ENCODE data around the gene HHIPL1.

Gene HHIPL1

GRCh38 chr14:99644723-99645544, at the start of gene HHIPL1:
Gene HHIPL1, plus strand, starts transcription at chr14:99645129. Its CDS starts 79 bp downstream, at chr14:99645208.
- in situ Hi-C loops (cut with MboI; ENCODE audit: low sequenced_read_pairs), result no loop called here

GRCh38 chr14:99595524-99595923, 49.4 kb upstream of the HHIPL1 start:
- in situ Hi-C loops (cut with MboI; ENCODE audit: low sequenced_read_pairs), result no loop called here

- in situ Hi-C loops (cut with MboI; ENCODE audit: low sequenced_read_pairs), result no loop called here
Observed at GRCh38 chr14:99596071-99596627, 48.8 kb upstream of the HHIPL1 start.

GRCh38 chr14:99596772-99597171, 48.2 kb upstream of the HHIPL1 start:
- in situ Hi-C loops (cut with MboI; ENCODE audit: low sequenced_read_pairs), result no loop called here

- in situ Hi-C loops (cut with MboI; ENCODE audit: low sequenced_read_pairs), result no loop called here
Observed at GRCh38 chr14:99597911-99598600, 46.9 kb upstream of the HHIPL1 start.

GRCh38 chr14:99598774-99599173, 46.2 kb upstream of the HHIPL1 start:
- in situ Hi-C loops (cut with MboI; ENCODE audit: low sequenced_read_pairs), result no loop called here

GRCh38 chr14:99599393-99599792, 45.5 kb upstream of the HHIPL1 start:
- in situ Hi-C loops (cut with MboI; ENCODE audit: low sequenced_read_pairs), result no loop called here

GRCh38 chr14:99600232-99600888, 44.6 kb upstream of the HHIPL1 start:
- in situ Hi-C loops (cut with MboI; ENCODE audit: low sequenced_read_pairs), result no loop called here

GRCh38 chr14:99601361-99601831, 43.5 kb upstream of the HHIPL1 start:
- in situ Hi-C loops (cut with MboI; ENCODE audit: low sequenced_read_pairs), result no loop called here

- in situ Hi-C loops (cut with MboI; ENCODE audit: low sequenced_read_pairs), result no loop called here
Observed at GRCh38 chr14:99602054-99602787, 42.7 kb upstream of the HHIPL1 start.

GRCh38 chr14:99602788-99603415, 42.0 kb upstream of the HHIPL1 start:
- in situ Hi-C loops (cut with MboI; ENCODE audit: low sequenced_read_pairs), result no loop called here

- in situ Hi-C loops (cut with MboI; ENCODE audit: low sequenced_read_pairs), result no loop called here
Observed at GRCh38 chr14:99603471-99604277, 41.3 kb upstream of the HHIPL1 start, which contains the start of gene CCDC85C. Gene CCDC85C, minus strand, starts transcription at chr14:99604207. Its CDS starts 248 bp downstream, at chr14:99603959.

GRCh38 chr14:99604278-99604765, 40.6 kb upstream of the HHIPL1 start:
- in situ Hi-C loops (cut with MboI; ENCODE audit: low sequenced_read_pairs), result no loop called here

GRCh38 chr14:99604766-99605298, 40.1 kb upstream of the HHIPL1 start:
- in situ Hi-C loops (cut with MboI; ENCODE audit: low sequenced_read_pairs), result no loop called here

GRCh38 chr14:99605299-99605961, 39.5 kb upstream of the HHIPL1 start:
- in situ Hi-C loops (cut with MboI; ENCODE audit: low sequenced_read_pairs), result no loop called here

- in situ Hi-C loops (cut with MboI; ENCODE audit: low sequenced_read_pairs), result no loop called here
Observed at GRCh38 chr14:99606359-99606758, 38.6 kb upstream of the HHIPL1 start.

GRCh38 chr14:99608591-99608990, 36.3 kb upstream of the HHIPL1 start:
- in situ Hi-C loops (cut with MboI; ENCODE audit: low sequenced_read_pairs), result no loop called here
